Fibroblast of villous mesenchyme (primary cell): Measurements from ENCODE around the gene DNAJC27. TPM values are rescaled to one million over a fixed set of nuclear protein-coding genes. Genes with fewer than 3 reads are reported as not detected.

Experiments used
- DNase-seq: peaks from one replicate; pipeline ENCODE4 v3.0.0-alpha.2; 2010; ENCODE audit warnings: low read depth
- H3K4me3 ChIP-seq: 2 replicates; pipeline ENCODE4 v1.5.1; 2011; ENCODE audit warnings: low read depth, mild to moderate bottlenecking, low read length
- total RNA-seq: library from RNA; depleted of rRNA; stranded (reverse); fragments of >200 nt; gene quantifications from 2 replicates; pipeline ENCODE4 v1.2.3, GENCODE V29; 2012
- TF ChIP-seq, protein P1 (sequence below): IDR thresholded peaks from 2 replicates; pipeline ENCODE4 v1.5.1; 2012; ENCODE audit warnings: low read depth, mild to moderate bottlenecking, low read length; ENCODE audit not compliant: insufficient read depth

Gene DNAJC27
- total RNA-seq, 1 donor, result 5.2 TPM

DNA sequence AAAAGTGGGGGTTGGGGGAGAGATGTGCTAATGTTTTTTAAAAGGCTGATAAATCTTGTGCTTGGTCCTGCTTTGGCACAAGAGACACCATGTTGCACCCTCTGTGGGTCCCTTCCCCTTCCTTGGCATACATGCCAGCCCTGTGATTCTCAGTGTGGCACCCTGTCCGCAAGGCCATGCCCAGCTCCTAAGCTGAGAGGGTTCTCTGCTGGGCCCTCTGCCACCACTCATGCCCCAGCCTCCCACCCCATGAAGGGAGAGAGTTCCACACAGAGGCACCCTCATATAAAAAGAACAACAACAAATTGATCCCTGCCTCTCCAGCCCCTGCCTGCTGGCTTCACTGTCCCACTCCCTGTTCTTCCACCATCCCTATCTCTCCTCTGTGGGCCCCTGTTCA is 49.2 kb downstream of the DNAJC27 start:
- no peak overlapping the region for H3K4me3 ChIP-seq
- TF ChIP-seq, protein P1, sequence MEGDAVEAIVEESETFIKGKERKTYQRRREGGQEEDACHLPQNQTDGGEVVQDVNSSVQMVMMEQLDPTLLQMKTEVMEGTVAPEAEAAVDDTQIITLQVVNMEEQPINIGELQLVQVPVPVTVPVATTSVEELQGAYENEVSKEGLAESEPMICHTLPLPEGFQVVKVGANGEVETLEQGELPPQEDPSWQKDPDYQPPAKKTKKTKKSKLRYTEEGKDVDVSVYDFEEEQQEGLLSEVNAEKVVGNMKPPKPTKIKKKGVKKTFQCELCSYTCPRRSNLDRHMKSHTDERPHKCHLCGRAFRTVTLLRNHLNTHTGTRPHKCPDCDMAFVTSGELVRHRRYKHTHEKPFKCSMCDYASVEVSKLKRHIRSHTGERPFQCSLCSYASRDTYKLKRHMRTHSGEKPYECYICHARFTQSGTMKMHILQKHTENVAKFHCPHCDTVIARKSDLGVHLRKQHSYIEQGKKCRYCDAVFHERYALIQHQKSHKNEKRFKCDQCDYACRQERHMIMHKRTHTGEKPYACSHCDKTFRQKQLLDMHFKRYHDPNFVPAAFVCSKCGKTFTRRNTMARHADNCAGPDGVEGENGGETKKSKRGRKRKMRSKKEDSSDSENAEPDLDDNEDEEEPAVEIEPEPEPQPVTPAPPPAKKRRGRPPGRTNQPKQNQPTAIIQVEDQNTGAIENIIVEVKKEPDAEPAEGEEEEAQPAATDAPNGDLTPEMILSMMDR, result no peak
- DNase-seq, result no peak

GRCh38 chr2:24920809-24921441 is 50.8 kb downstream of the DNAJC27 start:
- TF ChIP-seq, protein P1, result peak; percentile 24
- DNase-seq, result no peak
- H3K4me3 ChIP-seq, result peak overlapping the region; percentile 64

GRCh38 chr2:24920098-24920808 is 51.5 kb downstream of the DNAJC27 start, which contains the start of gene ADCY3:
Gene ADCY3 (minus strand): TSS chr2:24920237. CDS start chr2:24918987, 1,250 bp downstream.
- TF ChIP-seq, protein P1, result no peak
- DNase-seq, result peak; percentile 54
- H3K4me3 ChIP-seq, result peak within 1 kb of the TSS; percentile 64

- no peak for DNase-seq
- peak overlapping the region; percentile 64 for H3K4me3 ChIP-seq
- TF ChIP-seq, protein P1, result no peak
Measured at GRCh38 chr2:24919506-24920097, 52.2 kb downstream of the DNAJC27 start.

GRCh38 chr2:24919037-24919505 is 52.7 kb downstream of the DNAJC27 start:
- H3K4me3 ChIP-seq, result peak overlapping the region; percentile 64
- TF ChIP-seq, protein P1, result no peak
- peak; percentile 53 for DNase-seq

GRCh38 chr2:24918326-24919036 is 53.3 kb downstream of the DNAJC27 start:
- H3K4me3 ChIP-seq, result peak overlapping the region; percentile 64
- TF ChIP-seq, protein P1, result no peak
- no peak for DNase-seq
